Posterior cingulate gyrus (tissue), 11 donors: ENCODE data around the gene HINT1.
"Not testable (repeated sequence)": the region's sequence is repeated elsewhere in the genome, so short reads cannot be mapped to it uniquely, and the experiment has no call there.

Experiments used
- DNase-seq, 10 donors: peaks; one replicate each; pipeline versions ENCODE4 v3.0.0 to v3.0.0-alpha.2; 2020 to 2021; ENCODE audit warnings: mixed read lengths in 3 of 10
- intact Hi-C: fragments of 100-400 bp; cut with DNase I; formaldehyde crosslinking; loops from one replicate; pipeline ENCODE4 v1.15.1; 2023

The HINT1 gene

GRCh38 chr5:131127244-131127643 lies 37.8 kb downstream of the HINT1 start:
- intact Hi-C loops, result not testable (repeated sequence)

GRCh38 chr5:131114754-131115153 lies 50.3 kb downstream of the HINT1 start:
- no peak for DNase-seq
- intact Hi-C loops, result no loop called here

More at GRCh38 chr5:131127244-131127643, 37.8 kb downstream of the HINT1 start:
- not testable (repeated sequence) for DNase-seq

- DNase-seq, result peak in 1 of 10 donors; percentile 60
- intact Hi-C loops, result no loop called here
Observed at GRCh38 chr5:131112424-131112823, 52.6 kb downstream of the HINT1 start.

GRCh38 chr5:131110256-131110594 lies 54.8 kb downstream of the HINT1 start:
- no peak for DNase-seq
- intact Hi-C loops, result loop anchor here (1.0 kb wide), 2 partner anchors 1001 to 1339 kb away; no protein-coding TSS in a partner anchor

GRCh38 chr5:131109540-131110255 lies 55.4 kb downstream of the HINT1 start:
- peak in 2 of 10 donors; percentile 17 to 36 for DNase-seq
- intact Hi-C loops, result loop anchor here (1.0 kb wide), 2 partner anchors 1000 to 1338 kb away; no protein-coding TSS in a partner anchor
